Stimulated activated CD8-positive, alpha-beta memory T cell treated with anti-CD3 and anti-CD28 coated beads, Interleukin-12 subunit alpha, Interleukin-12 subunit beta, amount 100 ng/mL, for 24 hours (primary cell): ENCODE measurements around the gene SLC38A7.

ENCODE experiments used
- DNase-seq: peaks from one replicate; pipeline ENCODE4 v3.0.0-alpha.2; 2020; ENCODE audit errors: extremely low read depth

Gene SLC38A7

DNA sequence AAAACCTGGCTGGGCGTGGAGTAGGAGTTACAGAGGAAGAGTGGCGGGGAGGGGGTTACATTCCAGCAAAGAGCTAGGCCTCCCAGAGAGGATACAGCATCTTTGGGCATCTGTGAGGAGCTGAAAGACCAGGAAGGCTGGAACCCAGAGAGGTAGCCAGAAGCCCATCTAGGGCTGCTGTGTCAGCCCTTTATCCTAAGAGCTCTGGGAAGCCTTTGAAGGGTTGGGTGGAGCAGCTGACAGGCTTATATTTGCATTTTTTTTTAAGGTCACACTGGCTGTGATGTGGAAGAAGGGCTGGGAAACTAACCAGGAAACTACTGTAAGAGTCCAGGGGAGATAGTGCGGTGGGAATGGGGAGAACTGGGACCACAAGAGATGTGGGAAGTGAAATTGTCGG is 48.1 kb downstream of the SLC38A7 start:
- DNase-seq = no peak

DNA sequence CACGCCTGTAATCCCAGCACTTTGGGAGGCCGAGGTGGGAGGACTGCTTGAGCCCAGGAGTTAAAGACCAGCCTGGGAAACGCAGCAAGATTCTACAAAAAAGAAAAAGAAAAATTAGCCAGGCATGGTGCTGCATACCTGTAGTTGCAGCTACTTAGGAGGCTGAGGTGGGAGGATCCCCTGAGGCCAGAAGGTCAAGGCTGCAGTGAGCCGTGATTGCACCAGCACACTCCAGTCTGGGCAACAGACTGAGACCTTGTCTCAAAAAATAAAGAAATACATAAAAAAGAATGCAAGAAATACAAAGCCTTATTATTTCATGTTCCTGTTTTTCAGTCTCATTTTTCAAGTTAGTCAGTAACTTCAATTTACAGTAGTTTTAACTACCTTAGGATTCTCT is 49.1 kb downstream of the SLC38A7 start:
- no peak for DNase-seq

DNA sequence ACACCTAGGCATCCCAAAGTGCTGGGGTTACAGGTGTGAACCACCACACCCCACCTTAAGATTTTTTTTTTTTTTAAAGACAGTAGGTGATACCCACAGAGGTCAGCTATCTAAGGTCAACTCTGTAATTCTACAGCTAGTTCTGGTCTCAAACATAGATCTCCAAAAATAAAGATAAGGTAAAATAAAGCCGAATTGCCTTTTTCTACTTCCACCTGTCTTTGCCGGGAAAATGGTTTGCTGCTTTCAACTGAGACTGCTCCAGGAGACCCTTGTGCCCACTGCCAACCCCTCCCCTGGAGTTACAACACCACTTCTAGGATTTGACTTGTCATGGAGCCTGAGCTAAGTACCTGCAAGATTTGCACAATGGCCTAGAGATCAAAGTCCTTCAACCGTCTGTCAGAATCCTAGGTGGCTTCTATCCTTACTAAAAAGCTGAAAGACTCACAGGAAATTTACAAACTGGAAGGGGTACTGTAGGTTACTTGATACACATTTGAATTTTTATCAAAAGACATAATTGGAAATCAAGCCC is 50.2 kb downstream of the SLC38A7 start:
- no peak for DNase-seq

DNA sequence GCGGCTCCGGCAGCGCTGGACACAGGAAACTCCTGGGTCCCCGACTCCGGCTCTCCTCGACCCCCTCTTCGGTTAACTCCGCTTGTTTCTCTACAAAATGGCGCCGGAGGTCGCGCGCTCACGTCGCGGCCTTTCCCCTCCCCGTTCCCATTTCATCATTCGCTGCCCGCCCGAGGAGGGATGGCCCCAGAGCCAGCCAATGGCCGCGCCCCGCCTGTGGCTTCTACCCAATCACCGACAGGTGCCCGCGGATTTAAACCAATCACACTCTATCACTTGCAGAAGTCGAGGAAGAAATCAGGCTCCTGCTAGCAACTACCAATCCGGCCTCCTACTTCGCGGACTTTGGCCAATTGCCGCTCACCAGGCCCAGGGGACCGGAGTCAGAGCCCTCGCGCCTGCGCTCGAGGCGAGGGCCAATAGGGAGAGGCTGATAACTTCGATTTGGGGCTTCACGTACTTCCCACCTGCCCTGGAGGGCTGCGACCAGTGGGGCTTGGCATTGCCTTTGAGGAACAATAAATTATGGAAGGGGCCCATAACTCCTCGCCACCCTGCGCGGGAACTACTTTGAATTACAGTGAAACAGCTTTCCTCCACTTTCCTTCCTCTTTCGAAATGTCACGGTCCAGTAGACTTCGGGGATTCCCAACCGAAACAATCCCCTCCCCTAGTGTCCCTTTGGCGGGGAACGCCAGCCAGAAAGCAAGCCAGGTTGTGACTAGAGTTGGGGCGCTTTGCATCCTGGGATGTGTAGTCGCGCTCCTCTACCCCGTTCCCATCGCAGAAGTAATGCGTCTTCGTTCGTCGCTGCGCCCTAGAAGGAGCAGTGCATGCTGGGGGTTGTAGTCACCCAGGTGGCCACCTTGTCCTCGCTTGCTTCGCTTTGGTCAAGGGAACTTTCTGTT is 54.6 kb downstream of the SLC38A7 start, which contains the start of gene CNOT1:
CNOT1 (minus strand) TSS at position 94 of the 908 bp plus-strand sequence. CDS start 30,489 bp downstream, outside the sequence.
- peak; percentile 88 for DNase-seq

DNA sequence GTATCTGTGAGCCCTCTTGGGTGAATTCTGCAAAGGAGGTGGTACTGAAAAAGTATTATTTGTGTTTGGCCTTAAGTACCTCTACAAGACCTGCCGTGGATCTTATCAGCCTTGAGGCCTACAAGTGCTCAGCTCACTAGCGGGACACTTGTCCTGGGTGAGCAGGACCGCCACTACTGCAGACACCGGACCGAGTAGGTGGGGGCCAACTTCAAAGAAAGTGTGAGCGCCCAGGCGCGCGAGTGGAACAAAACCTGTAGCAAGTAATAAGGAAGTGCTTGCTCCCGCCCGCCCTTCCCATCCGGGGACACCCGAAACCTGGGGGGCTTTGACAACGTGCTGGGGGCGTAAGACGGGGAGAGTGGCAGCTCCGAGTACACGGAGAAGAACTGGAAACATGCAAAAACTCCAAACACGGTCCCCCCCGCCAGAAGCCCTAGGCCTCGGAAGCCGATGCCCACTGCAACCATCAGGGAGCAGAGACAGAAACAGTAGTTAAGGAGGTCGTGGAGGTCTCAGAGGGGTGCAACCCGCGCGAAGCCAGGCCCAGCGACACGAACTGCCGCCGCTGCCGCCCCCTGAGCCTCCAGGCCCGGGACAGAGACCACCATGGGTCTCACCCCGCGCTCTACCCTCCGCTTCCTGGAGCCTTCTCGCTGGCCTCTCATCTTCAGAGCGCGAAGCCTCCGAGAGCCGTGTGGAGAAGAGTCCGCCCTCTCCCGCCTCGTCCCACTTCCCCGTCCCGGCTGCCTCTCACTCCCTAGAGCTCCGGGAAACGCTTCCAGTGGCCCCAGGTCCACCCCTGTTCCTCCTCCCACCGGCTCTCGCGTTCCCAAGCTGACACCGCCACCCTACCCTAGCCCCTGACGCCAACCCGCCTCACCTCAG is 55.5 kb downstream of the SLC38A7 start:
- DNase-seq = peak; percentile 22

DNA sequence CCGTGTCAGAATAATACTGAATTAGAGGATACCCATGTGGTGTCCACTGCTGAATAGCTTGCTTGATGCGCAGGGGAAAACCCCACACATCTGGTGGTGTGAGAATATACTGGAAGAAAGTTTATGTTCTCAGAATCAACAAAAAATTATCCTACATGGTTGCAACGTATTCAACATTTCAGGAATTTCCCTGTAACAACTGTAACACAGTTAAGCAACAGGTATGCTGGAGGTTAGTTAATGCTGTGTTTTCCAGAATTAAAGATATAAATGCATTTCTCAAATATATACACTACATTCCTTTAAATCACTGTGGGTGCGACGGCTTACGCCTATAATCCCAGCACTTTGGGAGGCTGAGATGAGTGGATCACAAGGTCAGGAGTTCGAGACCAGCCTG is 60.4 kb downstream of the SLC38A7 start:
- DNase-seq = no peak

DNA sequence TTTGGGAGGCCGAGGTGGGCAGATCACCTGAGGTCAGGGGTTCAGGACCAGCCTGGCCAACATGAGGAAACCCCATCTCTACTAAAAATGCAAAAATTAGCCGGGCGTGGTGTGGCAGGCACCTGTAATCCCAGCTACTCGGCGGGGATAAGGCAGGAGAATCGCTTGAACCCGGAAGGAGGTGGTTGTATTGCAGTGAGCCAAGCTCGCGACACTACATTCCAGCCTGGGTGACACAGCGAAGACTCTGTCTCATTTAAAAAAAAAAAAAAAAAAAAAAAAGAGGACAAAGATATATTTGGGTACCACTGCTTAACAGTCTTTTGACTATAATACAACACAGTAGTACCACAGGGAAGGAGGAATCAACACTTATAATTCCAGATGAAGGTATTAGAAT is 64.2 kb downstream of the SLC38A7 start:
- no peak for DNase-seq

DNA sequence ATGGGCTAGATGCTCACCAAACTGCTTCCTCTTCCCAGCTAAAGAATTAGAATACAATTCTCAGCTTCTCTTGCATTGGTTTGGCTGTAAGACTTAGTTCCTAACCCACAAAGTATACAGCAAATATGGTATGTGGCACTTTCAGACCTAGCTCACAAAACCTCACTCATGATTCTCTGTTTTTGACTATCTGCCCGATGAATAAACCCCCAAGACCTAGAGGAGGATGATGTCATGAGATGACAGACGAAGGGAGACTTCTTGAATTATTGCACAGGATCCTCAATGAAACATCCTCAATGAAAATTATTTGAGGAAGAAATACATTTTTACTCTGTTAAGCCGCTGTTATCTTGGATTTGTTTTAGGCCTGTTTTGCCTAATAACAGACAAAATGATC is 69.3 kb downstream of the SLC38A7 start:
- no peak for DNase-seq
